Right lung (tissue), 5 donors: ENCODE measurements around the gene TPRN. TPM values are rescaled to one million over a fixed set of nuclear protein-coding genes. Genes with fewer than 3 reads are reported as not detected.

Experiments used
- DNase-seq, 2 donors: peaks; one replicate each; pipeline ENCODE4 v3.0.0-alpha.2; 2013
- polyA plus RNA-seq, 5 donors: library from polyadenylated mRNA; unstranded; fragments of 120-200 nt; gene quantifications; one replicate each; pipeline versions ENCODE4 v1.2.1 to v1.2.3, GENCODE V29; 2013; ENCODE audit warnings: inconsistent platforms in 1 of 5, low replicate concordance in 1 of 5; ENCODE audit not compliant: insufficient read length in 5 of 5, insufficient read depth in 1 of 5

TPRN gene
- polyA plus RNA-seq, 5 donors, result 5.9 to 12.1 (median 7.6) TPM

DNA sequence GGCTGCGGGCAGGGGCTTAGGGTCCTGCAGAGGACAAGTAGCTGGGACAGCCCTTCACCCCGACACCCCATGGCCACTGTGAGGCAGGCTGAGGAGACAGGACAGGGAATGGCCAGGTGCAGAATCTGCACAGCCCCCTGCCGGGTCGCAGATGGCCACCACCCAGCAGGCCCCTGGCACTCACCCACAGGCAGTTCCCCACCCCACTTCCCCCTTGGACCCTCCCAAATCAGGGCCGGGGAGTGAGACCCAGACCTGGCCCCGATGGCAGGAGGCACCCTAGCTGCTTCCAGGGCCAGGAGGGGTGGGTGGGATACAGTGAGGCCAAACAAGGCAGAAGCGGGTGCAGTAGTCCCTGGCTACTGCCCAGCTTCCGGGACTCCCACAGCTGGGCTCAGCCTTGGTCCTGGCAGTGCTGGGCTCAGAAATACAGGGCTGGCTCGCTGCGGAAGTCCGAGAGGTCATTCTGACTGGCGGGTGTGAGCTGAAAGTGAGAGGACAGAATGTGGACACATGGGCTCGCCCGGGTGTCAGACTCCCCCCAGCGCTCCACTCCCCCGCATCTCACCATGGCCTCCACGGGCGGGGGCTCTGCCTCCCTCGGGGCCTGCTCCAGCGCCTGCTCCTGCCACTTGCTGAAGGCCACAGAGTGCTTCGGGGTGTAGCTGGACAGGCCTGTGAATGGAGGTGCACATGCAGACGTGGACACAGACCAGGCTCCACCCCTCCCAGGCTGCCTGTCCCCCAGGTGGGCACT lies 8.7 kb downstream of the TPRN start:
- no peak for DNase-seq

DNA sequence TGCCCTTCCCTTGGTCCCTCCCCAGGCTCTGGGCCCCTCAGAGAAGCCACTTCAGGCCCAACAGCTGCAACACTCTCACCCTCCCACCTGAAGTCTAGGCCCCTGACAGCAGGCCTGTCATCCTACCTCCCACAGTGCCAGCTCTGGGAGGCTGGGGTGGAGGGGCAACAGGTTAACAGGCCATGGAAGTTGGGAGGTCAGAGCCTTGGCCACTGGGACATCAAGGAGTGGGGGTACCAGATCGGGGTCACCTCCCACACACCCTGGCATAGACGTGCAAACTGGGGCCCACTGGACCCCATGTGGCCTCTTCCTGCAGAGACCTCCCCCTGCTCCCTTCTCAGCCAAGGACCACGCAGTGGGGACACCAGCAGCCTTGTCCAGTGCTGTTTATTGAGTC lies 9.3 kb downstream of the TPRN start:
- no peak for DNase-seq

DNA sequence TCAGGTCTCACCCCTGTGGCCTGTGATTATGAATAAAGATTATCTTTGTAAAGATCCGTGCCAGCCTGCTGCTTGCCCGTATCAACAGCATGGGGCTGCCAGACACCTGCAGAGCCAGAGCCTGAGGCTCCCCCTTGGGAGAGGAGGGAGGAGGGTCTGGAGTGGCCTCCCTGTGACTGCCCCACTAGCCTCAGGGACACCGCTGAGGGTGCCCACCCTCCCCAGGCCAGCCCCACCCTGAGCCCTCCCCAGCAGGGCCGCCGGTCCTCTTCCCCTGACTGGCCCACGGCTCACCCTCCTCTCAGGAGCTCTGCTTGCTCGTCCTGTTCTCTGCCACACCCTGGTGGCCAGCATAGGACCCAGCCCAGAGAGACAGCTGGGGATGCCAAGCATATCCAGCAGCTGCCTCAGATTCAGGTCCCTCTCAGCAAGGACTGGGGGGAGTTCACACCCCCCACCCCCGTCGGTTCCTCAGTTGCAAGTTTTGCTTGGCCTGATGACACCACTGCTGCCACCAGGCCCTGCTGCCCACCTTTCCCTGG lies 10.2 kb downstream of the TPRN start:
- no peak for DNase-seq

DNA sequence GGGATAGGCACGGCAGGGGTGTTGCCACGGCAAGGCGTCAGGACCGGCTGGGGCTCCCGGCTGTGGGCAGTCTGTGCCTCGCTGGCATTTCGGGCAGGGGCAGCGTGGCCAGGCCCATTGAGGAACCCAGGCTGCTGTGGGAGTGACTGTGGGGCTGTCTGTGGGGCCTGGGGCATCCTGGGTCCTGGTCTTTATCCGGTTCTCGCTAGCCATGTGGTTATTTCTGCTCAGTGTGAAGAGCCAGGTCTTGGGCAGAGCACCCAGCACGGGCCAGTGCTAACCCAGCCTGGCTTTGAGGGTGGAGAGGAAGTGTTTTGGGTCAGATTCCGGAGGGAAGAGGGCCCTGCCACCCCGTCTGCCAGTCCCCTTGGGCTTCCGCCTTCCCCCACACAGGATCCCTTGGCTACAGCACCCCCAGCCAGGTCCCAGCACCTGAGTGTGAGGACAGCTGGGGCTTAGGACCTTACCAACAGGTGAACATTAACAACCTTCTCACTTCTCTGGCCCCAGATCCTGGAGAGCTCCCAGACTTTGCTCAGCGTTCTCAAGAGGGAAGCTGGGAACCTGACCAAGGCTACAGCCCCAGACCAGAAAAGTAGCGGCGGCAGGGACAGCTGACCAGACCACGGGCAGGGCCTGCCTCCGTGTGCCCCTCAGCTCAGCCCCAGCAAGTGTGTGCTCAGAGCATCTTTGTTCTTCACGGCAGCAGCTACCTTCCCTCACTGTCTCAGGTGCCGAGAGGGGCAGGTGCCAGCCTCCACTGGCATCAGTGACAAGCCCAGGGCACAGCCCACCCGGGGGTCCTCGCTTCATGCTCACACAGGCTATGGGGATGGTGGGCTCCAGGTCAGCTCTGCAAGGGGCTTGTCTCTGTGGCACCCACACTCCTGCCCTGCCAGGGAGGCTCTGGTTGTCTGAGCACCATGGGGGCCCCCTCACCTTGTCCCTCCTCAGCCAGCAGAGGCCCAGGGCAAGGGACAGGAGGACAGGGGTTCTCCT lies 10.9 kb downstream of the TPRN start:
- DNase-seq, result no peak

DNA sequence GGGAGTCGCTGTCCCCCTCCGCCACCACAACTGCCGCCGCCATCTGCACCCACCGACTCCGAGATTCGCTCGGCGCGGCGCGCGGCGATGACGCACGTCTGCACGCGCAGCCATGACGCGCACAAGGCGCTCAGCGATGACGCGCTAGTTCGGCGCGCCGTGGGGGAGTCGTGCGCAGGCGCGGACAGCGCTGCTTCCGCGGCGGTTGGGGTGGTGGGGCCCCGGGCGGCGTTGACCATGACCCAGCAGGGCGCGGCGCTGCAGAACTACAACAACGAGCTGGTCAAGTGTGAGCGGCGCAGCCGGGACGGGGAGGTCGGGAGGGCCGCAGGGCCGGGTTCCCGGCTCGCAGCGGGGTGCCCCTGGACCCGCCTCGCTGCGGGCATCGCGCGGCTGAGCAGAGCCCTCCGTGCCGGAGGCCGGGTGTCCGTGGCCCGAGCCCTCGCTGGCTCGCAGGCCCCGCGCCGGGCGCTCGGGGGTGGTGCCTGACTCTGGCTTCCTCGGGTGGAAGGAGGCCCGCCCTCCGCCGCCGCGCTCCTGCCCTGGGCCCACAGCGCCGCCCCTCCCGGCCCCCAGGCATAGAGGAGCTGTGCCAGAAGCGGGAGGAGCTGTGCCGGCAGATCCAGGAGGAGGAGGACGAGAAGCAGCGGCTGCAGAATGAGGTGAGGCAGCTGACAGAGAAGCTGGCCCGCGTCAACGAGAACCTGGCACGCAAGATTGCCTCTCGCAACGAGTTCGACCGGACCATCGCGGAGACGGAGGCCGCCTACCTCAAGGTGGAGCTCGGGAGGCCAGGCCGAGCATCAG lies 11.8 kb downstream of the TPRN start, which contains the start of the genes ANAPC2 and SSNA1:
TSS of gene ANAPC2 (minus strand) at position 71 of the 807 bp plus-strand sequence. CDS start at position 43, 28 bp downstream.
TSS of gene SSNA1 (plus strand) at position 187 of the 807 bp plus-strand sequence. CDS start at position 238, 51 bp downstream.
- DNase-seq, result peak; percentile 97 to 99

DNA sequence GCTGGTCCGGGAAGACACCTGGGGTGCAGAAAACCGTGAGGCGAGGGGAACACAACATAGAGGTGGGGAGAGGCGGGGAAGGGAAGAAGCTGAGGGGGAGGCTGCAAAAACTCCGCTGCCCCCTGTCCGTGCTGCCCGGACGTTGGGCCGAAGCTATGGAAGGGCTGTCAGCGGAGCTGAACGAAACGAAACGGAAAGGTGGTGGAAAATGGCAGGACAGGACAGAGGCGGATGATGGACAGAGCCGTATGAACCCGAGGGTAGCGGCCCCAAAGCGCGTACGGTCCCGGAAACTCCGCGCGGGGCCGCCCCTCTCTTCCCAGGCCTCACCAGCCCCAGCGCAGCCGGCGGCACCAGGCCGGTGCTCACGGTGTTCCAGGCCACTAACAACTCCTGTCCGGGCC lies 12.5 kb downstream of the TPRN start:
- no peak for DNase-seq

DNA sequence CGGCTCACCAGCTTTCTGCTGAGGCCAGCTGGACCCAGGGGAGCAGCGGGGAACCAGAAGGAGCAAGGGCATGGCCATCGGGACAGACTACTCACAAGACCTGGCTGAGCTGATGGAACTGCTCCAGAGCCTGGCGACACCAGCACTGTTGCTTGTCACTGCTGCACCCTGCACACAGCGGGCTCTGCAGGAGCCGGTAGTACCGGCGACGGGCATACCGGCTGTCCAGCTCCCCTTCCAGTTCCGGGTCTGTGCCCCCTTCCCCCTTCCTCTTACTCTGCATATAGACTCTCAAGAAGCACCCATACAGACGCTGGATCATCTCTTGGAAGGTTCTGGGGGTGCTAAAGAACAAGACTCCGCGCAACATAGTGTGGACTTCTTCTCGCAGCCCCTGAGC lies 13.2 kb downstream of the TPRN start:
- no peak for DNase-seq

DNA sequence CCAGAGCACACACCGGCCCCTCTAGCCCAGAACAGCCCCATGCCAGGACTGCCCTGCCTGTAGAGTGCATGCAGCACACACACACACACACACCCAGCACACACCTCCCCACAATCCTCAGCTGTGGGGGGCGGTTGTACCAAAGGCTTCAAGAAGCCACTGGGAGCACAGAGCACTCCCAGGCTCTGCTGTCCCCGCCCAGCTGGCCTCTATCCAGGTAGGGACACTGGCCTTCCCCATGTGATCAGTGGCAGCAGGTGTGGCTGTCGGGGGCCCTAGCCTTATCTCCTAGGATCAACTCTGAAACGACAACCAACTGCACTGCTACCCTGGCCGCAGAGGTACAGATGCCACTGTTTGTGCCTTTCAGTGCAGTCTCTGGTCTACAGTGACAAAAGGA lies 14.2 kb downstream of the TPRN start:
- no peak for DNase-seq

DNA sequence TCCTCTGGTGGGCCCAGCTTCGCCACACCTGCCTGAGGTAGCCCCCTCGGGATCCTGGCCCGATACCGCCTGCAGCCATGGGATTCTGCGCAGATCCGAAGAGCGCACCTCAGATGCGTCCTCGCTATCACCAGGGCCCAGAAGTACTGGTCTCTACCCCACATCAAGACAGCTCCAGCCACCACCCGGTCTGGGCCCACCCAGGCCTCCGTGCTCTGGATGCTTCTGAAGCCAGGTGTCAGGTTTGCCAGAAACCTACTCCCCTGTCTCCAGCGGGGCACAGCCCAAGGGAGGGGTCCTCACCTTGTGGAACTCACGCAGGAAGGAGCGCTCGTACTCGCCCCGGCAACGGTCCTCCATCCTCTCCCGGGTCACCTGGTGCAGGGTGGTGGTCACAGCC lies 14.6 kb downstream of the TPRN start:
- no peak for DNase-seq

DNA sequence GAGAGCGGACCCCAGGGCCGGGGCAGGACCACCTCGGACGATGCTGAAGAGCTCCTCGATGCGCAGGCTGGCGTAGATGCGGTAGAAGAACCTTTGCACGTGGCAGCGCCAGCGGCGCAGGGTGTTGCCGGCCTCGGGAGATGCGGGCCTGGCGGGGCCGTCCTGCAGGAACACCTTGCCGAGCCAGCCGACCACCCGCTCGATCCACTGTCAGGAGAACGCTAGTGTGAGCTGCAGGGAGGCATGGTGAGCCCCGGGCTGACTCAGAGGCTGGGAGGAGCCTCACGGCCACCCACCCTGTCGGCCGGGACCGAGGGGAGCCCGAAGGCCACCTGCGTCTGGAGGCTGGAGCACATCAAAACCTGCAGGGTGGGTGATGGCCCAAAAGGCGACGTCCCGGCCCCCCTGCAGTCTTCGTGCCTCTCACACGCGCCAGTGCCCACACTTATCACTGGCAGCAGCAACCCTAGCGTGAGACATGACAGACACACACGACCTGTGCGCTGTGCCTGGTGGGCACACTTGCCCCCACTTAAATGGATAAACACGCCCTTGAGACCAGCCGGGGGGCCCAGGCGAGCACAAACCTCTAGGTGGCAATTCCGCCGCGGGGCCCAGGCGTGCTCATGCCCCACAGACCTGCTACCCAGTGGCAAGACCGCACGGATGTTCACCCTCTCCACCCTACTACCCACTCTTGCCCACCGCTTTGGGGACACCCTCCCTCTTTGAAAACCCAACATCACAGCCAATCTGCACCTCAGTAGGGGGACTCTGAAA lies 15.5 kb downstream of the TPRN start:
- no peak for DNase-seq

DNA sequence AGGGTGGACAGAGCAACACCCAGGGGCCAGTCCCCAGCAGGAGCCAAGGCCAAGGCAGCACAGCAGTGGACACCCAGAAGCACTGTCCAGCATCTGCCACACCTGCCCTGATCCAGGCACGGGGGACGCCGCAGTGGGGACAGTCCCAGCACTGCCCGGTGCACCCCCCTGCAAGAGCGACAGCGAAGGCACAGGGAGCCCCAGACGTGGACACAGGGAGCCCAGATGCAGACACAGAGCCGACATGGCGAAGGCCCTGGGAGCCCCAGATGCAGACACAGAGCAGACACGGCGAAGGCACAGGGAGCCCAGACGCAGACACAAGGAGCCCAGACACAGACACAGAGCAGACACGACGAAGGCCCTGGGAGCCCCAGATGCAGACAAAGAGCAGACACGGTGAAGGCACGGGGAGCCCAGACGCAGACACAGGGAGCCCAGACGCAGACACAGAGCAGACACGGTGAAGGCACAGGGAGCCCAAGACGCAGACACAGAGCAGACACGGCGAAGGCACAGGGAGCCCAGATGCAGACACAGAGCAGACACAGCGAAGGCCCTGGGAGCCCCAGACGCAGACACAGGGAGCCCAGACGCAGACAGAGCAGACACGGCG lies 16.5 kb downstream of the TPRN start:
- no peak for DNase-seq

DNA sequence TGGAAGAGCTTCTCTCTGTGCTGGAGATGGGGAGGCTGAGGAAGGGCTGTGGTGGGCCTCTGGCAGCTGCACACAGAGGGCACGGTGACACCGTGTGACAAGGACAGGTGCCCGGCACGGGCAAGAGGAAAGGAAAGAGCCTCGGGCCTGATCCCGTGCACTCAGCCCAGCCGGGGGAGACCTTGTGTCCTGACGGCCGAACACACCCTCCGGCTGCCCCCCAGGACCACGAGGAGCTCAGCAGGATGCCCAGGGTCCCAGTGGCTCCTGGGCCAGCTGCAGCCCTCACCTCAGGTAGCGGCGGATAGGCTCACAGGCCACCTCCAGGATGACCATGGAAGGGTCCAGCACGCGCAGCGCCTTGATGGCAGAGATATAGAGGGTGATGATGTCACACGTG lies 17.7 kb downstream of the TPRN start:
- DNase-seq, result no peak

DNA sequence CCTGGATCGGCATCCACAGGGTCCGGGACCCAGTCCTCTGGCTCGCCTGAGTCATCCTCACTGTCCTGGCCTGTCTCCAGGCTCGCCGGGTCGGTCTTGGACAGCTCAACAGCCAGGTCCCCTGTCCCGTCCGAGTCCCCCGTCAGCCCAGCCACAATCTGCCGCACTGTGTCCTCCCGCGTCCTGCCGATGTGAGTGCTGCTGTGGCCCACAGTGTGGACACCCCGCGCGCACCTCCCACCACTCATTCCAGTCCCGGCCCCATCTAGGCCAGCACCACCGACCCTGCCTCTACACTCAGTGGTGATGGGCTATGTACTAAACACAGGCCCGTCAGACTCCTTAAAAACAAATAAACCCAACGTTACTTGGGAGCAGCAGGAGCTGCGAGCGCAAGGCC lies 18.9 kb downstream of the TPRN start:
- no peak for DNase-seq

DNA sequence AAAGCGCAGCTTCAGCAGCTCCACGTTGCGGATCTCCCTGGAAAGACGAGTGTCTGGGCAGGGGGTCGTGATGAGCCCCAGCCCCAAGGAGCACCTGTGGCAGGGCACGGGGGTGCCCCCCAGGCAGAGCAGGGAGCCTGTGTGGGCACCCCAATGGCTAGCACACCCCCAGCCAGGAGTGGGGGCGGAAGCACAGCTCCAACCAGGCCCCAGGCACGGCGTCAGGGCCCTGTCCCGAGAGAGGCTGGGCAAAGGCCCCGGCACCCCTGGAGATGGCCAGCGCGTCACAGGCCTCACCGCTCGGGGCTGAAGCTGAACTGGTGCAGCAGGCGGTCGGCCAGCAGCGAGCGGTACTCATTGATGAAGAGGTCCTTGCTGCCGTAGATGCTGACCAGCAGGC lies 20.1 kb downstream of the TPRN start:
- DNase-seq, result no peak

DNA sequence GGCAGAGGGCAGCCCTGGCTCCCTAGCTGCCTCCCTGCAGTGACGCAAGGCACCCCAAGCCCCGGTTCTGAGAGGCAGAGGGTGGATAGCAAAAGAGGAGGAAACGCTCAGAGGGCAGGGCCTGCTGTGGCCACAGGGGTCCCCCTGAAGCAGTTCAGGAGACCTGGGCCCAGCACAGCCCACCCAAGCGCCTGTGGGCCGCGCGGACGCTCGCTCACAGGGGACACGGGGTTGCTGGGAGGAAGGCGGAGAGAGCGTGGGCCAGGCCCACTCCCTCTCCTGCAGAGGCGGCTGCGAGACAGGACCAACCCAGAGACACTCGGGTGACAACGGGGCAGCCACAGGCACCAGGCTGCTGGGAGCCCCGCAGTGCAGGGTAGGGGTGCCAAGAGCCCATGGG lies 20.8 kb downstream of the TPRN start:
- DNase-seq, result no peak

DNA sequence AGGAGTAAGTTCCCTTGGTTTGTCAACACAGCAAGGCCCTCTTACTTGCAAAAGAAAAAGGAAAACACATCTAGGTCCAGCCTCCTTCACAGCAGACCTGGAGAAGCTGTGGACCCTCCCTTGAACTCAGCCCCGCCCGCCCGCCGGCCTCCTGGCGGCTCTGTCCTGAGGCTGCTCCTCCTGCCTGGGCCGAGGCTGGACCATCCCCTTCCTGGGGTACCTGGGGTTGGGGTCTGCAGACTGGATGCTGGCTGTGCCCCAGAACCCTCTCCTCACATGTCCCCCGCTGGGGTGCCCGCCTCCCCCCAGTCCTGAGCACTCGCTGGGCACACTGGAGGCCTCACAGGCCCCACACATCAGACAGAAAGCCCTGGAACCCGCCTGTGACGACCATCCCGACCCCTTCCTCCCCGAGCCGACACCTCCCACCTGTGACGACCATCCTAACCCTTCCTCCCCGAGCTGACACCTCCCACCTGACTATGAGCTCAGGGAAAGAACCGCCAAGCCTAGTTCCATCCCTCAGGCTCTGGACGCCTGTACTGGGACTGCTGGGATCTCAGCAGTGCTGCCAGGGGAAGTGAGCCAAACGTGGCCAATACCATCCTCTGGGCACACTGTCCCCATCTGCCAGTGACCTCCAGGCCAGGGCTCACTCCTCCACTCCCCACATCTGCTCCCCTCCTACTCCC lies 21.5 kb downstream of the TPRN start:
- DNase-seq, result no peak

DNA sequence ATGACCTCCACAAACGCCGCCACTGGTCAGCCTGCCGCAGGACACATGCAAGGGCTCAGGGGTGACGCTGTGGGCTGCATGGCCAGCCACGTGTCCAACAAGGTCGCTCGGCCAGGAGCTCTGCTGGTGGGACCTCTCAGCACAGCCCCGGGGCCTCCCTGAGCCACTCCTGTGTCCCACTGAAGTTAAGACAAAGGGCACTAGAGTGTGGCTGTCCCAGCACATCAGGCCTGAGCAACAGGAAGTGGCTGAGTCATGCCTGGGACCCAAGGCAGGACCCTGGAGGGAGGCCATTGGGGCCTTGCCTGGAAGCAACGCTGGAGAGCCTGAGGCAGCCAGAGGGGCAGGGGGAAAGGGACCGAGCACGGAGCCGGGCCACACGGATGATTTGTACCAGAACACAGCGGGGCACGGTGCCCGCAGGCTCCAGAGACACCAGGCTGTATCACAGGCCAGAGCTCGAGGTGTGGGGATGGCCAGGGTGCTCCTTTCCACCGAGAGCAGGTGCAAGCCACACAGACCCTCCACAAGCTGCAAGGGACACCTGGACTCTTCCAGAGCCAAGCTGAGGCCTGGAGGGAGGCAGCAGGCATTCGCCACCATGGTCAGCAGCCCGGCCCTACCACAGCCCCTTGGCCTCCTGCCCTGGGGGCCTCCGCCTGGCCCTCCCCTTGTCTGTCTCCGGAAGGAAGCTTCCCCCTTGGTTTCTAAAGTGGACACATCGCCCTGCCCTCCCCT lies 22.2 kb downstream of the TPRN start:
- no peak for DNase-seq

DNA sequence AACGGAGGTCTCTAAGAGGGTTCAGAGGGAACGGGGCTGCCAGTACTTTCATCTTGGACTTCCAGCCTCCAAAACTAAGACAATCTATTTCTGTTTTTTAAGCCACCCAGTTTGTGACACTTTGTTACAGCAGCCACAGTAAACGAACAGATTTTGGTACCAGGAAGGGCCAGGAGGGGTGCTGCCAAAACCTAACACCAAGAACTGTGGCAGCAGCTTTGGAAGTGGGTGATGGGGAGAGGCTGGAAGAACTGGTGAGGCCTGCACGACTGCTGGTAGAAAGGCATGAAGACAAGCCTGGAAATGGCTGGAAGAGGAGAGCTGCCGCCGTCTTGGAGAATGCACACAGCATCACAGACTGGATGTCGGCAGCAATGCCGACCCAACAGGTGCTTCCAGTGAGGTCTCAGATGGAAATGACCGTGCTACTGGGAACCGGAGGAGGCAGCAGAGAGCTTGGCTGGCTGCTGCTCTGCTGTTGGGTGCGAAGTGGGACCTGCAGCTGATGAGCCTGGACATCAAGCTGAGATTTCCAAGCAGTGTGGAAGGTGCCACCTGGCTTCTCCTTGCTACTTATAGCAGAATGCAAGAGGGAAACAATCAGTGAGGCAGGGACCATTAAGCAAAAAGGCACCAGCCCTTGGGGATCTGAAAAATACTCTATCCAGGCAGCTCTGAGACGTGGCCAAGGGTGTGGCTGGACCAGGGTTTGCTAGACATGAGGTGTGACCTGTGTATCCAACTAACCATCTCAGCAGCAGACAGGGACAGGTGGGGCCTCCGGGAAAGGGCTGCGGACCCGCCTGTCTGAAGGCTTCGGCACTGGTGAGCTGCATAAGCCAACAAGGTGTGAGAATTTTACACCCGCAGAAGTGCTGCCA lies 24.0 kb downstream of the TPRN start:
- no peak for DNase-seq
